ENCODE results near the gene CHAC2. TPM values are rescaled to one million over a fixed set of nuclear protein-coding genes. Genes with fewer than 3 reads are reported as not detected.

The CHAC2 gene
- total and polyA plus RNA-seq, 2 of the 4 experiments (the other 2 are of a cell fraction) = 2.4 to 3.9 TPM

- Histone ChIP-seq H3K27me3 (ENCODE audit: control insufficient read depth, insufficient read depth, low read length) (no peaks in the 10 kb centered on the region), H2BK15ac (ENCODE audit: low read depth, low read length) (no peak overlapping the region), H3K9ac (ENCODE audit: low read depth, low read length) (no peak overlapping the region), H3K36me3 (ENCODE audit: control insufficient read depth, insufficient read depth, low read length) (peaks cover 6% of the 10 kb centered on the region; the same call in 1 of the 2 replicates), H3K56ac (ENCODE audit: extremely low read depth, insufficient read depth, low read length) (no peak overlapping the region), H4K8ac (ENCODE audit: low read depth in 2 of 2, low read length in 2 of 2) (no peak overlapping the region), H3K23ac (ENCODE audit: low read depth, low read length) (no peak overlapping the region), H2AK9ac (replicated peaks; ENCODE audit: low read depth, low read length, poor library complexity) (no peak overlapping the region), H3K27ac (ENCODE audit: insufficient read depth, low read length) (no peak overlapping the region), H2AFZ (replicated peaks; ENCODE audit: low read length, poor library complexity) (no peak overlapping the region), H3K14ac (replicated peaks; ENCODE audit: low read depth, low read length) (no peak overlapping the region), H2BK5ac (ENCODE audit: low read depth, low read length, poor library complexity, severe bottlenecking) (no peak overlapping the region), H2BK120ac (ENCODE audit: low read depth, low read length) (no peak overlapping the region), H3K4ac (ENCODE audit: low read depth, low read length) (no peak overlapping the region), H4K20me1 (ENCODE audit: insufficient read depth, low read length) (no peaks in the 10 kb centered on the region), H2AK5ac (ENCODE audit: low read depth, low read length) (no peak overlapping the region), H3K4me2 (ENCODE audit: low read depth, low read length) (no peak overlapping the region), H2BK20ac (ENCODE audit: low read depth, low read length) (no peak overlapping the region), H3K79me1 (ENCODE audit: low read depth in 1 of 2, low read length in 2 of 2) (peaks cover 0 to 9% of the 10 kb centered on the region in 2 experiments; a peak in 2 of 4 replicates), H3K9me3 (ENCODE audit: control insufficient read depth, insufficient read depth, low read length) (no peaks in the 10 kb centered on the region), H4K91ac (ENCODE audit: insufficient read depth, low read depth, low read length) (no peak overlapping the region), H3K18ac (ENCODE audit: low read depth, low read length) (no peak overlapping the region), H3K4me3 (ENCODE audit: insufficient read depth, low read depth, low read length) (no peak overlapping the region), H4K5ac (ENCODE audit: low read depth, low read length) (no peak overlapping the region), H3K4me1 (ENCODE audit: control insufficient read depth, insufficient read depth, low read length) (no peaks in the 10 kb centered on the region), H3K9me1 (ENCODE audit: insufficient read depth, low read length) (peaks cover 4% of the 10 kb centered on the region; the same call in 1 of the 2 replicates)
- no CpG with 5 or more reads among the region's 4 CpGs for WGBS, 2 experiments (ENCODE audit: extremely low coverage in 2 of 2, insufficient read length in 1 of 2)
- POLR2A ChIA-PET (ENCODE audit: unreplicated experiment) = no interaction called here
- no TSS peak for BruUV-seq (replicated peaks)
- TF ChIP-seq CHD1 (IDR thresholded peaks at IDR 0.05; ENCODE audit: low read depth, low read length) = no peak
- no peak for TF ChIP-seq MAFK (IDR thresholded peaks at IDR 0.05; ENCODE audit: low read depth, low read length)
- TF ChIP-seq FOS (IDR thresholded peaks at IDR 0.05; ENCODE audit: low read depth, low read length) = no peak
- TF ChIP-seq MXI1 (IDR thresholded peaks at IDR 0.05; ENCODE audit: borderline replicate concordance, low read depth, low read length) = no peak
- no peak for TF ChIP-seq RCOR1 (IDR thresholded peaks at IDR 0.05; ENCODE audit: insufficient replicate concordance, low read length)
- no peak for TF ChIP-seq NFE2L2 (IDR thresholded peaks at IDR 0.05; ENCODE audit: low read depth, low read length)
- no peak for TF ChIP-seq SMC3 (IDR thresholded peaks at IDR 0.05; ENCODE audit: low read depth, low read length)
- TF ChIP-seq USF2 (IDR thresholded peaks at IDR 0.05; ENCODE audit: low read depth, low read length) = no peak
- no peak for TF ChIP-seq POLR2A (IDR thresholded peaks at IDR 0.05; ENCODE audit: low read depth, low read length)
- TF ChIP-seq CTCF (conservative IDR thresholded peaks at IDR 0.05; ENCODE audit: low read depth, low read length) = no peak
- no peak for TF ChIP-seq RFX5 (IDR thresholded peaks at IDR 0.05; ENCODE audit: low read depth, low read length)
- no peak for TF ChIP-seq BHLHE40 (IDR thresholded peaks at IDR 0.05; ENCODE audit: low read depth, low read length)
- TF ChIP-seq RAD21 (IDR thresholded peaks at IDR 0.05; ENCODE audit: low read length) = no peak
- no peak for TF ChIP-seq MAZ (IDR thresholded peaks at IDR 0.05; ENCODE audit: borderline replicate concordance, low read depth, low read length)
- no peak for TF ChIP-seq CEBPB (IDR thresholded peaks at IDR 0.05; ENCODE audit: low read depth, low read length)
- no peak for TF ChIP-seq ELK1 (IDR thresholded peaks at IDR 0.05; ENCODE audit: borderline replicate concordance, low read depth, low read length)
- intact Hi-C loops (cut with micrococcal nuclease) = no loop called here
- DNase-seq (no peak), ATAC-seq (ENCODE audit: low read depth) (no peak)
- in situ Hi-C loops (cut with MboI; ENCODE audit: low sequenced_read_pairs) = no loop called here
- CTCF ChIA-PET = no interaction called here
- dilution Hi-C loops (cut with HindIII; ENCODE audit: low sequenced_read_pairs, unreplicated experiment) = no loop called here
Observed at GRCh38 chr2:53750041-53750768, 17.4 kb upstream of the CHAC2 start.

Data from IMR-90 (cell line).